K562 treated with DMSO at 1 percent for 24 hours (cell line): ENCODE results near the gene LIMS4. TPM values are rescaled to one million over a fixed set of nuclear protein-coding genes. Genes with fewer than 3 reads are reported as not detected.

Experiments used
- total RNA-seq: library from RNA; unstranded; fragments of 300-600 nt; gene quantifications from 2 replicates; pipeline ENCODE4 v1.2.3, GENCODE V29; 2022; ENCODE audit warnings: low read depth; ENCODE audit not compliant: insufficient read depth

The LIMS4 gene
- total RNA-seq, result 0.94 TPM in 1 of 2 replicates, not detected in the other

GRCh38 chr2:110472171-110473058, at the start of gene LIMS4:
TSS of gene LIMS4 (minus strand) at chr2:110472816. CDS start at chr2:110472778, 38 bp downstream.

Other genes starting within 250 kb of the LIMS4 start
- gene RGPD6, start 104.4 kb upstream of the LIMS4 start, total RNA-seq, result 0.71 and 0.90 TPM in 2 replicates
- gene BUB1, start 205.2 kb upstream of the LIMS4 start, total RNA-seq, result 46.3 and 55.0 TPM in 2 replicates